Cerebellar nuclear complex (tissue), 1 donor: ENCODE results near the gene PLXNA4.

Source experiments
- DNase-seq, 2 experiments: peaks; one replicate each; lab custom pipeline; 2025; lab: John Stamatoyannopoulos, UW

Gene PLXNA4

GRCh38 chr7:132355048-132355447 is 221.2 kb downstream of the PLXNA4 start:
- no peak for DNase-seq

GRCh38 chr7:132354527-132354926 is 221.7 kb downstream of the PLXNA4 start:
- no peak for DNase-seq

DNA sequence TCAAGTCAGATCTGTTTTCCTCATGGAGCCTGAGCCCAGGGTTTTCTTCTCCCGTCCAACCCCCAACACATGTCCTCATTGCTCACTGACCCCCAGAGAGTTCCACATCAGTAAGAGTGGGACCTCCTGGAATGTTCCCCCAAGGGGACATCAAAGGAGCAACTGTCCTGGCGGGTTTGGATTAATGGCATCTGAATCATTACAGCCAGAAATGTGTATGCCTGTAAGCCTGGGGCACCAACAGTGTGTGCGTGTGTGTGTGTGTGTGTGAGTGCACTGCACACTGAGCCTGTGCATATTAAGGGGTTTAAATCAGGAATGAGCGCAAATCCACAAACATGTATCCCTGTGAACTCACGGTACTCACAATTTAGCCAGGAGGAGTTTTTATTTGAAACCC is 222.3 kb downstream of the PLXNA4 start:
- no peak for DNase-seq

DNA sequence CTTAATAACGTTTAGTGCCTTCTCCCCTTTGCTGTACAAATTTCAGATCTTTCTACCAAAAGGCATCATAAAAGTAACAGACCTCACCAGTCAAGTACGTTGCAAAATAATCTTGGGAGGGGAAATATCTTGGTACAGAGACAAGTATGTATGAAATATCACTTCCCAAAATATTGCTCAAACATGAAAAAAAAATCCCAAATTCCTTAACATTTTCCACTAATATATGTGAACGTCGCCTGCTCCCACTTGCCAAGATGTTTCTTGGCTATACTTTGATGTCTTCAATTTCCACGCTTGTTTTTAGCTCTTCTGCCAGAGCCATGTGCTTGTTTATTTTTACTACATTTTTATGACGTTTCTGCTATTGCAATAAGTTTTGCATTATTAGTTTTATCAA is 223.5 kb downstream of the PLXNA4 start:
- DNase-seq = no peak

DNA sequence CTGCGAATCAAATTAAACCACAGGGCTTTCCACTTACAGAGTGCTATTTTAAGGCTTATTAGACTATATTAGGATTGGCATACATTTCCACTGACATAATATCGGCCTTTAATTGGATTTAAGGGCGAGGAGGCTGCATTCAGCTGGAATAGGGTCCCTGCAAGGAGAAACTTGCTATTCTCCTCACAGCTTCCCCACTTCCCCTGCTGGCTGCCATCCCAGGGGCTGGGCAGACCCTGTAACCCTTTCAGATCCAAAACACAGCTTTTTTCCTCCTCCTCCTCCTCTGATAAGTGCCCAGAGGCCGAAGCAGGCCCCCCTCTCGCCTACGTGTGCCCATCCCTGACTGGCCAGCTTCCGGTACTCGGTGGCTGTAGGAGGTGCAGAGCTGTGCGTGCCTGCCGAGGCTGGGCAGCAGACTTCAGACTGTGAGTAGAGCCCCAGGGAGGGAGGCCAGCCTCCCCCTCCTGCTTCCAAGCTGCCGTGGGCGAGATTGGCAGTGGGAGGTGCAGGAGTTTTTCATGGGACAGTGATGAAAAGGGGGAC is 224.2 kb downstream of the PLXNA4 start:
- no peak for DNase-seq

DNA sequence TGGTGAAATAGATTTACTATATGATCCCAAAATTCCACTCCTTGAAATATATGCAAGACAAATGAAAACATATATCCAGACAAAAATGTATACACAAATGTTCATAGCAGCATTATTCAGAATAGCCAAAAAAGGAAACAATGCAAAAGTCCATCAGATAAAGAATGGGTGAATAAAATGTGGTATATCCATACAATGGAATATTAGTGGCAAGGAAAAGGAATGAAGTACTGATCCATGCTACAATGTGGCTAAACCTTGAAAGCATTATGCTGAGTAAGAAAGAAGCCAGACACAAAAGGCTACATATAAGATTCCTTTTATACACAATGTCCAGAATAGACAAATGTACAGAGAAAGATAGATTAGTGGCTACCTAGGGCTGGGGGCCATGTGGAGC is 225.5 kb downstream of the PLXNA4 start:
- DNase-seq = no peak

- no peak for DNase-seq
Observed at GRCh38 chr7:132349075-132349474, 227.2 kb downstream of the PLXNA4 start.

DNA sequence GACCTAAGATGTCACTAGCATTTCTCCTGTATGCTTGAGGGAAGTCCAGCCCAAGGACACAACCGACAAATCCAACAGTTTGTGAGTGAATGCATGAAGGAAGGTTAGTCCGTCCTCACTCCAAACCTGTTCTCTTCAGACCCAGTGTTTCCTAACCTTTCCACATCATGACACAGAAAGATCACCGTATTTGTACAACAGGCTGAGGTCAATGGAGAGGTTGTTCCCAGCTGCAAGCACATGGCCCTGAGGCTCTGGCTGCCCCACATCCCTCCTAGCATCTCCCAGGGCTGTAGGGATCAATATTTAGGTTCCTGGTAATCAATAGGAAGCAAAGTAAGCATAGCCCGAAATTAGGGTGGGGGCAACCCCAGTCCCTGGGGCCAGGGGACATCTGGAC is 227.9 kb downstream of the PLXNA4 start:
- no peak for DNase-seq

- DNase-seq = no peak
Observed at GRCh38 chr7:132347858-132348257, 228.4 kb downstream of the PLXNA4 start.

DNA sequence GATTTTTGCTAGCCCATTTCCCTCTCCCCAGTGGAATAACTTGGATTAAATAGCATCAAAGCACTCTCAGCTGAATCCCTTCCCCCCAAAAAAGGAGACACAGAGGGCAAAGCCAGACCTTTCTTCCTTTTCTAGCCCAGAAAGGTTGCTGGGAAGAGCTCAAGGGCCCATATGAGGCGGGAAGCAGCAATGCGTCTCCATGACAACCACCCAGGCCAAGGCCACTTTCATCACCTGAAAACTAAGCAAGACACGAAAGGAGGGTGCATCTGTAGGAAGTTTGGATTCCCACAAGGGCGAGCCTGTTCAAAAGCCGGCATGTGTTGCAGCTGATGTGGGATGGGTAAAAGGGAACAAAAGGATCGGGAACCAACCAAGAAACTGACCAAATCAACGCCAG is 229.1 kb downstream of the PLXNA4 start:
- no peak for DNase-seq

GRCh38 chr7:132345543-132346129 is 230.6 kb downstream of the PLXNA4 start:
- no peak for DNase-seq

DNA sequence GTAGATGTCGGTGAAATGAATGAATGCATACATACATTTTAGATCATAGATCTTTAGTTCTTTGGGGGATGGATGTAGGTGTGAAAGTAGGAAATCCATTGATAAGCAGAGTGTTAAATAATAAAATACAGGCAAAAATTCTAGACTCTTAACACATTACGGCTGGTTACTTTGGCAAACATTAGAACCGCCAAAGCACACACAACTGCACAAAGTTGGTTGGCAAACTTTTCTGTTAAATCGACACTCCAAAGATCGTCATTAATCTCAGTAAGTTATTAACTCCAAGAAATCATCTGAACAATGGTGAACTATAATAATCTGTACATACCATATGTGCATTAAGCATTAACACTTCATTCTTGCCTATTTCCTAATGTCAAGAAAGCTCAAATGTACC is 231.2 kb downstream of the PLXNA4 start:
- DNase-seq = no peak

GRCh38 chr7:132343199-132343598 is 233.1 kb downstream of the PLXNA4 start:
- DNase-seq = no peak

- DNase-seq = no peak
Observed at GRCh38 chr7:132337450-132338080, 238.7 kb downstream of the PLXNA4 start.

DNA sequence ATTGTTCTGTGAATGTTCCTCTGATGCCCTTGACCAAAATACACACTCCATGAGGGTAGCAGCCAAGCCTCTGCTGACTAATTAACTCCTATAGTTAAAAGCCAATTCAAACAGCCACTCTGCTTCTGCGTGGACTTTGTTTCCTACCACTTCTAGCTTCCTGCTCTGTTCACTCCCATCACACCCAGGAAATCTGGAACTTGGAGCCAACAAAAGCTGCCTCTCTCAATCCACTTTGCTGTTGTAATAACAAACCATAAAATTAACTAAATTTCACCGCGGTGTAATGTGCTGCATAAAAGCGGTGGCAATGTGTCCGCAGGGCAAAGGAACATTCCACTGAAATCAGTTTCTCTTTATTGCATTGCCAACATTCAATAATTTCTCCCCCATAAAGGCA is 239.5 kb downstream of the PLXNA4 start:
- DNase-seq = no peak

- DNase-seq = no peak
Observed at GRCh38 chr7:132333301-132333700, 243.0 kb downstream of the PLXNA4 start.

DNA sequence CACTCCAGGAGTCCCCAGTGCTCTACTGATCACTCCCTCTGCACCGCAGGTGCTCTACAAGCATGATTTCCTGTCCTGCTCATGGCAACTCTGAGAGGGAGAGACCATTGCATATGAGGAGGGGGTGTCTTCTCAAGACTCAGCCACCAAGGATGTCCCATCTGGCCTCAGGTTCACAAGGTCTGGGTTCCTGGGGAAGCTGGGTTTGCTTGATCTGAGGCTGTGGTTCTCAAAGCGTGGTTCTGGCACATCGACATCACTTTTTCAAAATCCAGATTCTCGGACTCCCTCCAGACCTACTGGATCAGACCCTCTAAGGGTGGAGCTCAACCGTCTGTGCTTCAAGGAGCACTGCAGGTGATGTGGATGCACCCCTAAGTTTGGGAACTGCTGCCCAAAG is 247.5 kb downstream of the PLXNA4 start:
- no peak for DNase-seq

- DNase-seq = no peak
Observed at GRCh38 chr7:132328047-132328620, 248.1 kb downstream of the PLXNA4 start.

DNA sequence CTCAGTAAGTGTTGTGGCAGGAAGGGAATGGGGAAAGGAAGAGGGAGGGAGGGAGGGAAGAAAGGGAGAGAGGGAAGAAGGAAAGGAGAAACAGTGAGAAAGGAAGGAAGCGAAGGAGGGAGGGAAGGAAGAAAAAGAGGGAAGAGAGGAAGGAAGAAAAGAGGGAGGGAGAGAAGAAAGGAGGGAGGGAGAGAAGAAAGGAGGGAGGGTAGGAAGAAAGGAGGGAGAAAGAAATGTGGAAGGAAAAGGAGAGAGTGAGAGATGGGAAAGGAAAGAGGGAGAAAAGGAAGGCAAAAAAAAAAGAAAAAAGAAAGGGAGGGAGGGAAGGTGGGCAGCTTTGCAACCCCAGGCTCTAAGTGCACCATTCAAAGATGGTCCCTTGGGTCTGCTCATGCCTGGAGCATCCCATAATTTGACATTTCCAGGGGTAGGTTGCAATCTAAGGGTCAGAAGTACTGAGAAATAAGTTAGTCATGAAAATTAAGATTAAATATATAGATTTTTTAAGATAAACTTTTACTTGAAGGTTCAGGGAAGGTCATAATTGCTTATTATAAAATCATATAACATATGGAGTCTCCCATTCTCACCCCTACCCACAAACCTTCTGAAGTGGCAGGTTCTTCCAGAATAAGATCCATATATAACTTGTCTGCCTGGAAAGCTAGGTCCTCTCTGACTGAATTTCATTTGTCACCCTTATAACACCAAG is 249.2 kb downstream of the PLXNA4 start:
- no peak for DNase-seq

- no peak for DNase-seq
Observed at GRCh38 chr7:132322970-132323369, 253.3 kb downstream of the PLXNA4 start.

- no peak for DNase-seq
Observed at GRCh38 chr7:132321387-132321786, 254.9 kb downstream of the PLXNA4 start.

GRCh38 chr7:132319481-132319880 is 256.8 kb downstream of the PLXNA4 start:
- DNase-seq = no peak
